ENCODE results near the gene RALGAPB. TPM values are rescaled to one million over a fixed set of nuclear protein-coding genes. Genes with fewer than 3 reads are reported as not detected.

The RALGAPB gene
- polyA plus RNA-seq, 1 donor (not counting 4 experiments of a cell fraction or from before 2014, with no cell fraction given), result 23.8 TPM

DNA sequence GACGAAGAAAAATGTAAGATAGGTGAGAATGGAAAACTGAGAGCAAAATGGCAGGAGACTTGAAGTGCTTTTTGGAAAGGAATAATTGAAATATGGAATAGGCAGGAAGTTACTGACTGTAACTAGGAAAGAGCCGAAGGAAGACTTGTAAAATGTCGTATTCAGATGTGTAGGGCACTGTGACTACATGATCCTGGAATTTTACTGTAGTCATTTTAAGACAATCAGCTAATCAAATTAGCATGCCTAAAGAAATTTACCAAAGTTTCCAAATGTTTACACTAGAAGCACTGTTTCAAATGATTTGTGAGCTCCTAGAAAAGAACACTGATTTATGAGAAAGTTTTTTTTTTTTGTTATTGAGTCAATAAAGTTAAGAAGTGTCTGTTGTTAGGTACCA lies 87.1 kb downstream of the RALGAPB start:
- dilution Hi-C loops (cut with MboI; ENCODE audit: extremely low pct_ligation_motif_present, low sequenced_read_pairs), result no loop called here
- FAIRE-seq (no peak), DNase-seq (ENCODE audit: low read depth, low spot score) (no peak)
- Histone ChIP-seq H3K9me3 (ENCODE audit: control insufficient read depth, low read depth, low read length) (no peaks in the 10 kb centered on the region), H3K4me3 (ENCODE audit: control insufficient read depth in 2 of 3, extremely low read depth in 1 of 3, insufficient read depth in 2 of 3, low read depth in 1 of 3, low read length in 3 of 3) (no peak overlapping the region), H3K4me2 (ENCODE audit: control insufficient read depth, extremely low read depth, insufficient read depth, low read depth, low read length) (no peak overlapping the region), H3K27ac (ENCODE audit: control insufficient read depth, insufficient read depth, low read length) (no peak overlapping the region), H3K4me1 (ENCODE audit: control insufficient read depth, extremely low read depth, insufficient read depth, low read length) (no peaks in the 10 kb centered on the region), H3K27me3 (ENCODE audit: control insufficient read depth, extremely low read depth, insufficient read depth, low read length) (no peaks in the 10 kb centered on the region), H3K9me1 (ENCODE audit: control insufficient read depth, extremely low read depth, insufficient read depth, low read length) (no peaks in the 10 kb centered on the region), H3K36me3 (ENCODE audit: control insufficient read depth in 2 of 2, extremely low read depth in 1 of 2, insufficient read depth in 2 of 2, low read length in 2 of 2) (peaks cover 7 to 11% of the 10 kb centered on the region in 2 experiments), H2AFZ (ENCODE audit: control insufficient read depth, low read length) (no peak overlapping the region), H3K79me2 (ENCODE audit: control insufficient read depth, insufficient read depth, low read length) (no peaks in the 10 kb centered on the region), H4K20me1 (ENCODE audit: control insufficient read depth, extremely low read depth, insufficient read depth, low read length) (no peaks in the 10 kb centered on the region), H3K9ac (ENCODE audit: control insufficient read depth, extremely low read depth, insufficient read depth, low read length) (no peak overlapping the region)
- no peak for TF ChIP-seq EZH2 (IDR thresholded peaks at IDR 0.05; ENCODE audit: low read length)
- TF ChIP-seq, protein P1, sequence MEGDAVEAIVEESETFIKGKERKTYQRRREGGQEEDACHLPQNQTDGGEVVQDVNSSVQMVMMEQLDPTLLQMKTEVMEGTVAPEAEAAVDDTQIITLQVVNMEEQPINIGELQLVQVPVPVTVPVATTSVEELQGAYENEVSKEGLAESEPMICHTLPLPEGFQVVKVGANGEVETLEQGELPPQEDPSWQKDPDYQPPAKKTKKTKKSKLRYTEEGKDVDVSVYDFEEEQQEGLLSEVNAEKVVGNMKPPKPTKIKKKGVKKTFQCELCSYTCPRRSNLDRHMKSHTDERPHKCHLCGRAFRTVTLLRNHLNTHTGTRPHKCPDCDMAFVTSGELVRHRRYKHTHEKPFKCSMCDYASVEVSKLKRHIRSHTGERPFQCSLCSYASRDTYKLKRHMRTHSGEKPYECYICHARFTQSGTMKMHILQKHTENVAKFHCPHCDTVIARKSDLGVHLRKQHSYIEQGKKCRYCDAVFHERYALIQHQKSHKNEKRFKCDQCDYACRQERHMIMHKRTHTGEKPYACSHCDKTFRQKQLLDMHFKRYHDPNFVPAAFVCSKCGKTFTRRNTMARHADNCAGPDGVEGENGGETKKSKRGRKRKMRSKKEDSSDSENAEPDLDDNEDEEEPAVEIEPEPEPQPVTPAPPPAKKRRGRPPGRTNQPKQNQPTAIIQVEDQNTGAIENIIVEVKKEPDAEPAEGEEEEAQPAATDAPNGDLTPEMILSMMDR (optimal IDR thresholded peaks at IDR 0.05 in 1 of 3, IDR thresholded peaks at IDR 0.05 in 1 of 3, conservative IDR thresholded peaks at IDR 0.05 in 1 of 3; ENCODE audit: extremely low read depth in 1 of 3, insufficient read depth in 2 of 3, low read length in 3 of 3), result no peak

DNA sequence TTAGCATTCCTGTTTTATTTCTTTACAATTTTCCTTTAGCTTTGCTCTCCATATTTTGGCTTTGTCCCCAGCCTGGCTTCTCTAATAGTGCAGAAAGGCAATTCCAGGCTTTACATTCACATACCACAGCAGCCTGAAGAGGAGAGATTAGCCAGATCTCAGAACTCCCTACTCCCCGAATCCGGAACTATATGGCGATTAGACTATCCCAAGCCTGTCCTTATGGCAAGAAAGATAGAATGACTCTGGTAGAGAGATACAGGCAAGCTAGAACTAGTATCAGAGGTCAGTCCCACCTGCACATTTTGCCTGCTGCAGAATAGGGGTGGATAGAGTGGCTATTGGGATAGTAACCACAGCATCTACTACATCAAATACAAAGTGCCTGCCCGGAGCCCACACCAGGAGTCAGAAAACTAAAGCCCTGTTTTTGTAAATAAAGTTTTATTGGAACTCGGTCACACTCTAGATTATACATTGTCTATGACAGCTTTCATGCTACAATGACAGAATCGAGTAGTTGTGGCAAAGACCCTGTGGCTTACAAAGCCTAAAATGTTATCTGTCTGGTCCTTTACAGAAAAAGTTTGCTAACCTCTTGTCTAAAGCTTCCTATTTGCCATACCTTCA lies 91.3 kb downstream of the RALGAPB start:
- dilution Hi-C loops (cut with MboI; ENCODE audit: extremely low pct_ligation_motif_present, low sequenced_read_pairs), result no loop called here
- Histone ChIP-seq H4K20me1 (ENCODE audit: control insufficient read depth, extremely low read depth, insufficient read depth, low read length) (no peaks in the 10 kb centered on the region), H3K4me3 (ENCODE audit: control insufficient read depth in 2 of 3, extremely low read depth in 1 of 3, insufficient read depth in 2 of 3, low read depth in 1 of 3, low read length in 3 of 3) (no peak overlapping the region), H3K9me3 (ENCODE audit: control insufficient read depth, low read depth, low read length) (no peaks in the 10 kb centered on the region), H3K36me3 (ENCODE audit: control insufficient read depth in 2 of 2, extremely low read depth in 1 of 2, insufficient read depth in 2 of 2, low read length in 2 of 2) (peaks cover 5 to 23% of the 10 kb centered on the region in 2 experiments), H3K4me2 (ENCODE audit: control insufficient read depth, extremely low read depth, insufficient read depth, low read depth, low read length) (no peak overlapping the region), H3K27me3 (ENCODE audit: control insufficient read depth, extremely low read depth, insufficient read depth, low read length) (no peaks in the 10 kb centered on the region), H3K9ac (ENCODE audit: control insufficient read depth, extremely low read depth, insufficient read depth, low read length) (no peak overlapping the region), H3K79me2 (ENCODE audit: control insufficient read depth, insufficient read depth, low read length) (no peaks in the 10 kb centered on the region), H2AFZ (ENCODE audit: control insufficient read depth, low read length) (no peak overlapping the region), H3K4me1 (ENCODE audit: control insufficient read depth, extremely low read depth, insufficient read depth, low read length) (no peaks in the 10 kb centered on the region), H3K9me1 (ENCODE audit: control insufficient read depth, extremely low read depth, insufficient read depth, low read length) (no peaks in the 10 kb centered on the region), H3K27ac (ENCODE audit: control insufficient read depth, insufficient read depth, low read length) (no peak overlapping the region)
- DNase-seq (ENCODE audit: low read depth, low spot score) (no peak), FAIRE-seq (no peak)
- TF ChIP-seq, protein P1 (optimal IDR thresholded peaks at IDR 0.05 in 1 of 3, IDR thresholded peaks at IDR 0.05 in 1 of 3, conservative IDR thresholded peaks at IDR 0.05 in 1 of 3; ENCODE audit: extremely low read depth in 1 of 3, insufficient read depth in 2 of 3, low read length in 3 of 3), result no peak
- TF ChIP-seq EZH2 (IDR thresholded peaks at IDR 0.05; ENCODE audit: low read length), result no peak

Data from keratinocyte (primary cell).